ENCODE data around the gene SCYGR8.
"Not testable (repeated sequence)": the region's sequence is repeated elsewhere in the genome, so short reads cannot be mapped to it uniquely, and the experiment has no call there.

SCYGR8 gene

GRCh38 chr2:227745594-227745993 is at the start of gene SCYGR8:
Gene SCYGR8 (plus strand): TSS chr2:227745894. CDS start chr2:227745894, 0 bp downstream.
- DNase-seq, result no peak

DNA sequence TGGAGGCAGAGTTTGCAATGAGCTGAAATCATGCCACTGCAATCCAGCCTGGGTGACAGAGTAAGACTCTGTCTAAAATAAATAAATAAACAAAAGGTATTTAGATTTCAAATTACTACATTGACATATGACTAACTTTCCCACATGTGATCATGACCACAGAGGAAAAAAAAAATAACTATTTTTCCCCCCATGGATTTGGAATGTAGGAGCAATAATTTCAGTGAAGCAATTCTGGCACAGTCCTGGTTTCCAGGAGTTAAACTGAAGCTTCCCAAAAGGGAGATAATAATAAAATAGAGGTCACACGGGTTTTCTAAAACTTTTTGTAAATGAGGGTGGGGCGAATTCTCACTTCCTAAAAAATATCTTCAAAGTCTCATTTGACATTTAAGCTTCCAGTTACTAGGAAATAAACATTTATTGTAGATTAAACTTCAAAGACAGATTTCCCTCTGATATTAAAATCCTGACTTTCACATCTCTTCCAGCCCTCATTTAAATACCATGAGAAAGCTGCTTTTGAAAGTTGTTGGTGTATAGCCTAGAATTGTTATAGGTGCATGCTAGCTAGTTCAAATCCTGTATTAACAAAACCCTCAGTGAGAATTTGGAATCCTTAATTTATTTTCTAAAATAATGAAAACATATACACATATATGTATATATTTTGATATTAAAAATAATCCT is 48.6 kb upstream of the SCYGR8 start:
- no peak for DNase-seq

GRCh38 chr2:227701556-227701955 is 44.1 kb upstream of the SCYGR8 start:
- no peak for DNase-seq

- no peak for DNase-seq
These were observed 42.4 kb upstream of the SCYGR8 start for GRCh38 chr2:227703280-227703732.

- DNase-seq, result no peak
These were observed 41.7 kb upstream of the SCYGR8 start for GRCh38 chr2:227703961-227704360.

DNA sequence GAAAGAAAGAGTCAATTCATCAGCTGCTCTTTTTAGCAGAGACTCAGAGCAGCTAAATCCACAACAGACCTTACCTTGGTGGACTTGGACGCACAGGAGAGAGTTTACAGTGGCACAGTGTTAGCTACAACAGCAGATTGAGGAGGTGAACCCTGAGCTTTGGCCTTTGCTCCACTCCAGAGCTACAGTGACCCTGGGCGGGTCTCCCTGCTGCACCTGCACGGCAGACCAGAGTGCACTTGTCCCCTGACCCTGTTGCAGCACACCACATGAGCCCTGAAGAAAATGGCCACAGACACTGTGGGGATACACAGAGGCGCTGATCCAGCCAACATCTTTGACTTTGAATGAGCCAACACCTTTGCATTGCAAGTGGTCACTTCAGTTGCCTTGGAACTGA is 38.8 kb upstream of the SCYGR8 start:
- no peak for DNase-seq

- DNase-seq, result no peak
These were observed 38.3 kb upstream of the SCYGR8 start for GRCh38 chr2:227707390-227707789.

GRCh38 chr2:227710986-227711385 is 34.7 kb upstream of the SCYGR8 start:
- DNase-seq, result no peak

DNA sequence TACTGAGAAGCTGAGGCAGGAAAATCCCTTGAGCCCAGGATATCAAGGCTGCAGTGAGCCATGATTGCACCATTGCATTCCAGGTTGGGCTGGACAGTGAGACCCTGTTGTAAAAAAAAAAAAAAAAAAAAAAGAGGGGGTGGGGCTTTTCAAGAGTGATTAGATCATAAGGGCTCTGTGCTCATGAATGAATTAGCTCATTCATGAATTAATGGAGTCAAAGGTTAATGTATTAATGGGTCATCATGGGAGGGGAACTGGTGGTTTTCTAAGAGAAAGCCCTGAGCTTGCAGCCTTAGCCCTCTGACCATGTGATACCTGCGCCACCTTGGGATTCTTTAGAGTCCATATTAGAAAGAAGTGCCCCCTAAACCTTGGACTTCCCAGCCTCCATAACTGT is 32.4 kb upstream of the SCYGR8 start:
- DNase-seq, result no peak

- no peak for DNase-seq
These were observed 29.2 kb upstream of the SCYGR8 start for GRCh38 chr2:227716501-227716900.

GRCh38 chr2:227717687-227718567 is 27.8 kb upstream of the SCYGR8 start, which contains the start of gene SLC19A3:
Gene SLC19A3 (minus strand): TSS chr2:227718028. CDS start chr2:227702318, 15,710 bp downstream.
- DNase-seq, result peak; percentile 51

DNA sequence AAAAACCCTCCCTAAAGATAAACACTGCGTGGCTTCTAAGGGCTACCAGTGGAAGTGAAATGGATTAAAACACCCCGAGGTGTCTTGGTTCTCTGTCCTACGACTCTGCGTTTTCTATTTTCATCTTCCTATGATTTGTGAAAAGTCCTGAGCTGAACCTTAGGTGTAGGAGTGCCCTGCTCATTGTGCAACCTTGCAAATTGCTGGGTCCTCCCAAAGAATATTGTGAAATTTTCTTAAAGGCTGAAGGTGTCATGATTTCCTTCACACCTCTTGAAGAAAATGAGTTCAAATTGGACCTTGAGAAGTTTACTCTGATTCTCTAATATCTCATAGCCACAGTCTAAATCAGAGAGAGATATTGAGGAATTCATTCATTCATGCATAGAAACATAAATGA is 26.1 kb upstream of the SCYGR8 start:
- no peak for DNase-seq

- DNase-seq, result no peak
These were observed 25.0 kb upstream of the SCYGR8 start for GRCh38 chr2:227720680-227721079.

- not testable (repeated sequence) for DNase-seq
These were observed 22.9 kb upstream of the SCYGR8 start for GRCh38 chr2:227722821-227723220.

DNA sequence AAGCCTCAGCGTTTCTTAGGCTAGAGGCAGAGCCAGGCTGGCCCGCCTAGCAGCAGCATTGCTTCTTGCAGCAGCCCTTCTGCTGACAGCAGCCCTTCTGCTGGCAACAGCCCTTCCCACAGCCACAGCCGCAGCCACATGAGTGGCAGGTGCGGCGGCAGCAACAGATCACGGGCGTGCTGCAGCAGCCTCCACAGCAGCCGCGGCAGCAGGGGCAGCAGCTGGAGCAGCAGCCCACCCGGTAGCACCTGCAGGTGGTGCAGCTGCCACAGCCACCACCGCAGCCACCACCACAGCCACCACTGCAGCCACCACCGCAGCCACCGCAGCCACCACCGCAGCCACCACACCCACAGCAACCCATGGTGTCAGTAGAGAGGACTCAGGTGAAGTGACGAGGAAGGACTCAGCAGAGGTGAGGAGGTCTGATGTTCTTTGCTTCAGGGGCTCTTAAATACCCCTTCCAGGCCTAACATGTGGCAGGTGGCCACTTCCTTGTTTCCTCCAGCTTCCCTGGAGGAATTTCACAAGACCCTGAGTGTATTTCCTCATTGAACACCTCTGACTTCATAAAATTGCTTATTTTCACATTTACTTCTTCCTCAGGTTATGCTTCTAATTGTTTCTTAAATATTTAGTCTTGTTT is 21.2 kb upstream of the SCYGR8 start, which contains the start of gene SCYGR6:
SCYGR6 (minus strand) TSS at position 364 of the 646 bp plus-strand sequence; CDS start at position 364, 0 bp downstream.
- DNase-seq, result no peak

DNA sequence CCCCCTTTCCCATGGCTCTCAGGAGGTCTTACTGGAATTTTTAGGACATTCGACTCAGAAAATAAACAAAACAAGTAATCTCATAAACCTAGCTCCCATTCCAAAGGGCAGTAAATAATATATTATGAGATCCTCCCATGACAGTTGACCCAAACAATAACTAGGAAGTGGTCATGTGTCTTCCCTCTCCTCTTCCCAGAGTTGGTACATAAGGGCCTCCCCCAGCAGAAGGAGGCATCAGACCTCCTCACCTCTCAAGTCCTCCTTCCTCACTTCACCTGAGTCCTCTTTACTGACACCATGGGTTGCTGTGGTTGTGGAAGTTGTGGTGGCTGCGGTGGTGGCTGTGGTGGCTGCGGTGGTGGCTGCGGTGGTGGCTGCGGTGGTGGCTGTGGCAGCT is 17.7 kb upstream of the SCYGR8 start, which contains the start of gene SCYGR7:
SCYGR7 (plus strand) TSS at position 301 of the 400 bp plus-strand sequence; CDS start at position 301, 0 bp downstream.
- DNase-seq, result no peak

- no peak for DNase-seq
These were observed 6.3 kb upstream of the SCYGR8 start for GRCh38 chr2:227739351-227739750.

DNA sequence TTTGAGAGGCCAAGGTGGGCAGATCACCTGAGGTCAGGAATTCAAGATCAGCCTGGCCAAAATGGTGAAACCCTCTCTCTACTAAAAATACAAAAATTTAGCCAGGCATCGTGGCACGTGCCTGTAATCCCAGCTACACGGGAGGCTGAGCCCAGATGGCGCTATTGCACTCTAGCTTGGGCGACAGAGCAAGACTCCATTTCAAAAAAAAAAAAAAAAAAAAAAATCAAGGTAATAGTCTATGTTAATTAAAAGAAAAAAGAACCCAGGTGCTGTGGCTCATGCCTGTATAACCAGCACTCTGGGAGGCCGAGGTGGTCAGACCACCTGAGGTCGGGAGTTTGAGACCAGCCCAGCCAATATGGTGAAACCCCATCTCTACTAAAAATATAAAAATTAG is 5.0 kb upstream of the SCYGR8 start:
- DNase-seq, result not testable (repeated sequence)

- no peak for DNase-seq
These were observed 2.4 kb downstream of the SCYGR8 start for GRCh38 chr2:227748079-227748478.

- not testable (repeated sequence) for DNase-seq
These were observed 10.6 kb downstream of the SCYGR8 start for GRCh38 chr2:227756261-227756660.

GRCh38 chr2:227759411-227760118 is 13.9 kb downstream of the SCYGR8 start:
- DNase-seq, result no peak

GRCh38 chr2:227761740-227762476 is 16.2 kb downstream of the SCYGR8 start:
- no peak for DNase-seq

Data from GOT3 (cell line).